ENCODE data around the gene PPDPF. TPM values are rescaled to one million over a fixed set of nuclear protein-coding genes. Genes with fewer than 3 reads are reported as not detected.
"Not testable (repeated sequence)": the region's sequence is repeated elsewhere in the genome, so short reads cannot be mapped to it uniquely, and the experiment has no call there.

Gene PPDPF, protein sequence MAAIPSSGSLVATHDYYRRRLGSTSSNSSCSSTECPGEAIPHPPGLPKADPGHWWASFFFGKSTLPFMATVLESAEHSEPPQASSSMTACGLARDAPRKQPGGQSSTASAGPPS
- total RNA-seq (2014; rRNA removed; shearing (Covaris generic)): 263 and 328 TPM in 2 replicates

DNA sequence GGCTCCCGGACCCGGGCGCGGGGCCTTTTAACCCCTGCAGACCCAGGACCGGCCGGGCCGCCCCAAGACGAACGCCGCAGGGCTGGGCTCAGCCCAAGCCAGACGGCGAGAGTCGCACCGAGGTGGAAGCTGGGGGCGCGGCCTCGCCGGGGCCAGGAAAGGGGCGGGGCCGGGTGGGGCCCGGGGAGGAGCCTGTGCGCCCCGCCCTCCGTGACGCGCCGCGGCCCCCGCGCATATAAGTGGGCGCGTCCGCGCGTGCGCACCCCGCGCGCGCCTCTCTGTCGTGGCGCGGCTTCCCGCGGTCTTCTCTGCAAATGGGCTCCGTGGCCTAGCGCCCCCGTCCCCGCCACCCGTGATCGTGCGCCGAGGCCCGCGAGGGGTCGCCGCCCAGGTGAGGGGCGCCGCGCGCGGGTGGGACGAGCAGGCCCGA, at the start of gene PPDPF:
Gene PPDPF, plus strand, starts transcription at position 262 of the 430 bp plus-strand sequence. CDS start 544 bp downstream, outside the sequence.
- DNase-seq (ENCODE audit: low read depth): peak; percentile 74

DNA sequence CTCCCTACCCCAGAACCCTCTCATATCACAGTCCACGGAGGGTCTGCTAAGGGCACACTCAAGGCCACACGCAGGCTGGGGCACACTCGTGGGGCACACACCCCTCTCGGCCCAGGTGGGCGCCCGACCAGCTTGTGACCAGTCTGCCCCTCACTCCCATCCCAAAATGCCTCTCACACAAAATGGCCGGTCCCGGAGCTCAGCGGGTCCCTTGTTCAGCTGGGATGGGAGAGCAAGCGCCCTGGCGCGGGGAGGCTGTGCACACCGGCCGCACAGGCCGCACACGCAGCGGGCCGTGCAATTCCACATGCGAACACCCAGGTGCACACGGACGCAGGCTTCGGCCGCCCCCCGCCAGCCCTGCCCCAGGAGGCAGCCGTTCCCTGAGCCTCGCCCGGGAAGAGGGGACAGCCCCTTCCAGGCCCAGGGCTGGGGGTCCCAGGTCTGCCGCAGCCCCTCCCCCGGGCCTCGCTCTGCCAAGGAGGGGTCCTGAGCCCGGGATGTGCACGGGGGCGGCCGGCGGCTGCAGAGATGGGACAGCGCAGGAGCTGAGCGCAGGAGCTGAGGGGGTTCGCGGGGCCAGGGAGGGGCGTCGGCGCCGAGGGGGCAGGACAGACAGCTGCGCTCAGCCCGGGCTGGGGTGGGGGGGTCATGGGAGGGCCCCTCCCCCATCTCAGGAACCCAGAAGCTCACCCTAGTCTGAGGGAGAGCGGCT, 49.4 kb upstream of the PPDPF start:
- no peak for DNase-seq (ENCODE audit: low read depth)

DNA sequence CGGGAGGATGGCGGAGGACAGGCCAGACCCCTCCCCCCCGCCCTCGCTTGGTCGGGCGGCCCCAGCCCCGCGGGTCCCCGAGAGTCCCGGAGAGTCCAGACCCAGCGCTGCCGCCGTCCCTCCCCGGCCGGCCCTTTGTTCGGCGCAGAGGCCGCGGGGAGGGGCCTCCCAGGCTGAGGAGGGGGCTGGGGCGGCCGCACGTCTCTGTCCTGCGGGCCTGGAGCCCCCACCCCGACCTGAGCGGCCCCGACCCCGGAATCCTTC, 48.9 kb upstream of the PPDPF start:
- no peak for DNase-seq (ENCODE audit: low read depth)

DNA sequence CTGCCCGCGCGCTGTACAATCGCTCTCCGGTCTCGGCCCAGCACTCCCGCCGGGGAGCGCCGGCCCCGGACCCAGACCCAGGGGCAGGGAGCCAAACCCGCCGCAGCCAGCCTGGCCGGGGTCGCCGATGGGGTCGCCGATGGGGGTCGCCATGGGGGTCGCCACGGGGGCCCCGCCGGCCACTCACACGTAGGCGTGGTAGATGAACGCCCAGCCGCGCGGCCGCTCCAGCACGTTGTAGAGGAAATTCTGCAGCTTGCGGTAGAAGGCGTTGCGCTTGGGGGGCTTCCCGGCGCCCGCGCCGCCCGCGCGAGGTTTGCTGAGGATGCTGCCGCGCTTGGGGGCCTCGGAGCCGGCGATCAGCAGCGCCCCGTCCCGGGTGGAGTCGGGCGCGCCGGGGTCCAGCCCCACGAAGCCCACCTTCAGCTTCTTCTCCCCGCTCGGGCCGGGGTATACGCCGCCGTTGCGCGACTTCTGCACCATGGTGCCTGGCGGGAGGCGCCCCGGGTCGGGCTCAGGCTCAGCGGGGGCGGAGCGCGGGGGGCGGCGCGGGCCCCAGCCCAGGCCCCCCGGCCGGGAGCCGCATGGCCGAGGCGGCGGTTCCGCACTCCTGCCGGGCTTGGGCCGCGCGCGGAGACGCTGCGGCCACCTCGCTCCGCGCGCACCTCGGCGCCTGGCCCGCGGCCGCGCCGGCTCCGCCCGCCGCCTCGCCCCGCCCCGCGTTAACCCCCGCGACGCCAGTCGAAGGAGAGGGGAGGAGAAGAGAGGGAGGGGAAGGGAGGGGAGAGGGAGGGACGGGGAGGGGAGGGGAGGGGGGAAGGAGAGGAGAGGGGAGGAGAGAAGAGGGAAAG, 48.4 kb upstream of the PPDPF start, which contains the start of gene KCNQ2:
Gene KCNQ2, minus strand, starts transcription at position 675 of the 851 bp plus-strand sequence. Its CDS starts 192 bp downstream, at position 483.
- DNase-seq (ENCODE audit: low read depth): no peak

DNA sequence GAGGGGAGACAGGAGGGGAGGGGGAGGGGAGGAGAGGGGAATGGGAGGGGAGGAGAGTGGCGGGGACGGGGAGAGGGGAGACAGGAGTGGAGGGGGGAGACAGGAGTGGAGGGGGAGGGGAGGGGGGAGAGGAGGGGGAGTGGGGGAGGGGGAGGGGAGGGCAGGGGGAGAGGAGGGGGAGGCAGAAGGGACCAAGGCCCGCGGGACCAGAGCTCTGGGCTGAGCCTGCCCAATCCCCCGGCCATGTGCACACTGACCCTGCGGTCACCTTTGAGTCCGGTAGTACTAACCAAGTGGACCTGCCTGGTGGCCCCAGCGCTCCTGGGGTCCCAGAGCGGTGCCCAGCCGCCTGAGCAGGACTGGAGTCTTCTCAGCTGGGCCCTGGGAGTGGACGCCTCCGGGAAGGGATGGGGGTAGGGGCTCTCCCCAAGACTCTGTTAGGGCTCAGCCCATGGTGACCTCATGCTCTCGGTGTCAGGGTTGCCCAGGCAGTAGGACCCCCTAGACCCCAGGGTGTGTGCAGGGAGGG, 47.6 kb upstream of the PPDPF start:
- DNase-seq (ENCODE audit: low read depth): no peak

DNA sequence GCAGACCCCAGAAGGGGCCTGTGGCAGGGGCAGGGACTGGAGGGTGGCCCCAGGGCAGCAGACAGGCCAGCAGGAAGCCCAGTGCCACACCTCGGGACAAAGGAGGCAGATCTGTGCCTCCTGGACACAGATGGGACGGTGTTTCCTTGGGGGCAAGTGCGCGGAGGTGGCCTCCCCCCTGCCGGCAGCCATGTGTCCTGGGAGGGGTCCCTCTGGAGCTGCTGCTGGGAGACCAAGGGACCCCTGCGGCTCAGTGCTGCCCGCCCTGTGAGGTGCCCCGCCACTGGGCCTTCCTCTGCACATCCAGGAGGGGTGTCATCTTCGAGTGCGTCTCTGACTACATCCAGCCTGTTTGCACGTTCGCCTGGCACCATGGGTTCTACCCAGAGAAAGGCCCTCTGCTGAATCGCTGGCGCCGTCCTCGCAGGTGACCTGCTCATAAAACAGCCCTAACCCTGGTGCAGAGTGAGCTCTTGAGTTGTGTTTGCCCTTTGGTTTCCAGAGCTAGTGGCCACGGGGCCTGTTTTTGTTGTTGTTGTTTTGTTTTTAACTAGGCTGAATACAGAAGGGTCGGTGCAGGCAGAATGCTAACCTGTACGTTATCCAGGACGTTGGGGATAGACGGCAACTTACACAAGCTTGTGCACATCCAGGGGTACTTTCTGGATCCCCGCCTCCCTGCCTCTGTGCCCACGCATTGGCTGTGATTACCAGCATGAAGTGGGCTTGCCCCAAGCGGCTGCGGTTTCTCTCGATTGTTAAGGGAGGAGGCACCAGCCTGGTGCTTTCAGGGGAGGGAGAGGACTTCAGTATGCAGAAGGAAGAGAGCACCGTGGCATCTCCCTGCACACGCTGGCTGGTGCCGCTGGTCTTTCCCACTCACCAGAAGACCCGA, 46.8 kb upstream of the PPDPF start:
- no peak for DNase-seq (ENCODE audit: low read depth)

DNA sequence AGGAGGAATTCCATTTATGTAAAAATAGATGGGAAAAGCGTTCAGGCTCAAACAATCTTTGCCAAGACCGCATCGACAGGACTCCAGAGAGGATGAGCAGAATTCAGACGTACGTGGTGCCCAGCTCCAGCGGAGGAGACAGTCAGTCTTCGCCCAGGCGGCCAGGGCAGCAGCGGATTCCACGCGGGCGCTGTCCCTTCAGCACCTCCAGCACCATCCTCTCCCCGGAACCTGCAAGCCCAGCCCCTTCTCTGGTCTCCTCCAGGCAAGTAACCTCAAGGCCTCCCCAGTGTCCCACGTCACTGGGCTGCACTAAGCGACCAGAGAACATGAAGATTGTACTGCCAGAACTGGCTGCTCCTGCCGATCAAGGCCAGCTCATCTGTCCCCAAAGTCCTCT, 45.4 kb upstream of the PPDPF start:
- DNase-seq (ENCODE audit: low read depth): peak; percentile 40

DNA sequence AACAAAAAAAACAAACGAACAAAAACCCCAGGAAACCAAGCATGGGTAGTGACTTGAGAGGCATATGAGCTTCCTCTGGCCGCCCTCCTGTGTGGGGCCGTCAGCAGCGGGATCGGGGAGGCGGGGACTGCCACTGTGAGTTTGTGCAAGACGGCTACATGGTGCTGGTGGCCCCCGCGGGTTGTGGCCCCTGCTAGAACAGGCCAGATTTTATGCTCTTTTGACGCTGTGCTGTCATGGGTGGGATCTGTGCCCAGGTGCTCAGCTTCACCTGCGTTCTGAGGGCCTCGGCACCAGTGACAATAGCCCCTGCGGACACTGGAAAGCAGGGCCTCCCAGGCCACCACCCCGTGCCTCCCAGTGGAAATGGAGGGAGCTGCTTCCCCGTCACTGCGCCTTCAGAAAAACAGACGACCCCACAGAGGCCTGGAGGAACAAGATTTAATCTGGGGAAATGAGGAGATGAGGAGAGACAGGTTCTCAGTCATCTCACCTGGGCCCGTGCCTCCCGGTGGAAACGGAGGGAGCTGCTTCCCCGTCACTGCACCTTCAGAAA, 43.4 kb upstream of the PPDPF start:
- DNase-seq (ENCODE audit: low read depth): no peak

DNA sequence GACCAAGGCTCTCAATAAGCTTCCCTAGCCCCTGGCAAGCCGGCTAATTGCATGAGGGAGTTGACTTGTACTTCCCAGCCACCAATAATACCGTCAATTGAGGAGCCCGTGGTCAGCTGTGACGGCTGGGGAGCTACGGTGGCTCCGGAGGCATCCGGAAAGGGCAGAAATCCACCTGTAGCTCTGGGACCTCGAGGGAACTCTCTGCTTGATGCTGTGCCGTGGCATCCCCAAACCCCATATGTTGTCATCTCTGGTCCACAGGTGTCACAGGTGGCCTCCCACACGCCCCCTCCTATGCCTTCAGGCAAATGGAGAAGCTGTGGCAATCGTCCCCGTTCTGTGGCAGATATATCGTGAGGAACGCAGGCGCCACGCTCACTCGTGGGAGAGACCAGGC, 42.6 kb upstream of the PPDPF start:
- DNase-seq (ENCODE audit: low read depth): no peak

DNA sequence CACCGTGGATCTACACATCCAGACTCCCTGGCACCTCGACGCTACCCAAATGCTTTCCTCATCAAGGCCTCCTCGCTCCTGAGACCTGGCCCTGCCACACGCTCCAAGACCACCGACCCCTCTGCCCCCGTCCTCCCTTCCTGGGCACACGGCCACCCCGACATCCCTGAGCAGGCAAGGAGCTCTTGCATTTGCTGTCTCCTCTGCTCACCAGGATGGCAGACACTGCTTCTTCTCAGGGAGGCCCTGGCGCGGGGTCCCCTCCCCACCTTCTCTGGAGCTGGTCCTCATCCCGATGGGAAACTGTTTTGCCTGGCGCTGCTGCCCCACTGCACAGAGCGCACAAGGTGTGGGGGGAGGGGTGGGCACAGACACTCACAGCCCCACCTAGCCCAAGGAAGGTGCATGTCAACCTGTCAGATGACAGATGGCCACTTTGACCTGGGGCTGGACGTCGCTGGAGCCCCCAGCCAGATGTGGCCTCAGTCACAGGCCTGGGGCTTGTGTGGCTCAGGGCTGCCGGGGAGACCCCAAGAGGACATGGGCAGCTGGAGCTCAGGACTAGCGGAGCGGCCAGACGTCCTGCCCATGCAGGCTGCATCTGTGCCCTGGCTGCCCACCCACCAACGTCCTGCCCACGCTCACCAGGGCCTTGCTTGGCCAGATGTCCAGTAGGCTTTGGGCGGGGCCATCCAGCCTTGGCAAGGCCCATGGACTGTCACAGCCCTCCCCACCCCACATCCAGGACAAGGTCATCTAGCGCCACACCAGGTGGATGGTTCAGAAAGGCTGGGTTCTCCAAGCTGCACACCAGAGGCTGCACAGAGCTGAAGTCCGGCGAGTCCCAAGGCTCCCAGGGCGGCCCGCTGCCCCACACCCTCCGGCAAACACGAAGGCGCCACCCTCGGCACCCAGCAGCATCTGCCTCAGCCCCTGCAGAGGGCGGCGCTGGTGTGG, 41.9 kb upstream of the PPDPF start:
- no peak for DNase-seq (ENCODE audit: low read depth)

DNA sequence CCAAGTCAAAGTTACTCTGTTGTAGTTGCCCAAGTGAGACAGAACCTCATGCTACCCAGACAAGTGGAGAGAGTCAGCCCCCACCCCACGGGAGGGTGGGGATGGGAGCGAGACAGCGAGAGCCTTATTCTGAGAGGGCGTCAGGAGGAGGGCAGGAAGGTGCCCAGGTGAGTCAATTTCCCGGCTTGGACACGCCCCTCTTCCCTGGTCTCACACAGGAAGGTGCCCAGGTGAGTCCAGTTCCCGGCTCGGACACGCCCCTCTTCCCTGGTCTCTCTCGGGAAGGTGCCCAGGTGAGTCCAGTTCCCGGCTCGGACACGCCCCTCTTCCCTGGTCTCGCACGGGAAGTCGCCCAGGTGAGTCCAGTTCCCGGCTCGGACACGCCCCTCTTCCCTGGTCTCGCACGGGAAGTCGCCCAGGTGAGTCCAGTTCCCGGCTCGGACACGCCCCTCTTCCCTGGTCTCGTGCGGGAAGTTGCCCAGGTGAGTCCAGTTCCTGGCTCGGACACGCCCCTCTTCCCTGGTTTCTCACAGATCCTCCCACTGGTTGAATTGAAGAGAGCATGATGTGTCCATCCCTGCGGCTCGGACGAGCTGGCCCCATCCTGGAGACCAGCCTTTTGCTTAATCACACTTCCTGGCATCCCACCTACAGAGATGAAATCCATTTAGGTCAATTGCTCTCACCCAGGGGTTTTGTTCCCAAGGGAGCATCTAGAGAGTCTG, 40.7 kb upstream of the PPDPF start:
- DNase-seq (ENCODE audit: low read depth): not testable (repeated sequence)

DNA sequence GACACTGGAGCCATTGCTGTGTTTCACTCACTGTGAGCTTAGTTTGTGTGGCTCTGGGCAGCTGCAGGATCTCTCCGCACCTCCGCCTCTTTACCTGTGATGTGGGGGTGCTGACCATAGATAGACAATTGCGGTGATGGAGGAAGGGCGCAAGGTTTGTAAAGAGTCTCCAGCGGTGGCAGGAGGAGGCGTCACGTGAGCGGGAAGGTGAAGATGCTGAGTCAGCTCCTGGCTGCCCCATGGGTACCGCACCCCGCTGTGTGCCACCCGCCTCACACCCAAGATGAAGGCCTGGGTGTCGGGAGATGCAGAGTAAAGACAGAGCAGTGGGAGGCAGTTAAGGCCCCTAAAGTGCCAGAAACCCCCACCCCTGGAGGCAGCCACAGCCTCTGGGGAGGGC, 39.1 kb upstream of the PPDPF start:
- no peak for DNase-seq (ENCODE audit: low read depth)

DNA sequence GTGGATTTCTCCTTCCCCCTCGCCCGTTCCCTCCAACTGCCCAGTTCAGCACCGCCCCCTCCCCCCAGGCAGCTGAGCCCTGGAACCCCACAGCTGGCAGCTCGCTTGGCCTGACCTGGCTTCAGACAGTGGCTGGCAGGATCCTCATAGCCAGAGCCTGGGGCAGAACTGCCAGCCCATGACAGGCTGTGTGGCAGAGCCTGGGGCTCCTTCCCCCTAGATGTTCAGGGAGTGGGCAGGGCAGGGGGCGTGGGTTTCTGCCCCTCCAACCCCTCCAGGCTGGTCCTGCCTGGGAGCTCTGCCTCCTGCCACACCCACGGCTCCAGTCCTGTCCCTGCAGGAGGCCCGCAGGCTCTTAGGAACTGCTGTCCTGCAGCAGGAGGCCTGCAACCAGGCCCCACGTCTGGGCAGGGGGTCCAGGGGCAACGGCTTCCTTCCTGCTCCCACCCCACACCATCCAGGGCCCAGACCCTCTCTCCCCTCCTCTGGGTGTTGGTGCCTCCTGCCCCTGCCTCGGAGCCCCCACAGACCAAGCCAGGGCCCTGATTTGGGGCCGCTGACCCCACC, 38.5 kb upstream of the PPDPF start:
- no peak for DNase-seq (ENCODE audit: low read depth)

DNA sequence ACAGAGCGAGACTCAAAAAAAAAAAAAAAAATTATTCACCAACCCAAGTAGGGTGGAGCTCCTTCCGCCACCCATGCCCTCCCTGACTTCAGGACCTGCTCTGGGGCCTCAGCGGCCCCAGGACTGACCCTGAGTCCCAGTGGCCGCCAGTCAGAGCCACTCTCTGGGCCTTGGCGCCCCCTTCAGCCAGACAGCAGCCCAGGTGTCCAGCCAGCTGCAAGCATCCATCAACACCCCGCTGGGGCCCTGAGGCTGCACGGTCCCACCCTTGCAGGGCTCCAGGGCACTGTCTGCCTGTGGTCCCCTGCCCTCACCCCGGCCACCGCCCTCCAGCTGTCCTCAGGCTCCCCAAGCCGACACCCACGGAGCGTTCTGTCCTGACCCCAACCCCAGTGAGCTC, 36.7 kb upstream of the PPDPF start:
- no peak for DNase-seq (ENCODE audit: low read depth)

DNA sequence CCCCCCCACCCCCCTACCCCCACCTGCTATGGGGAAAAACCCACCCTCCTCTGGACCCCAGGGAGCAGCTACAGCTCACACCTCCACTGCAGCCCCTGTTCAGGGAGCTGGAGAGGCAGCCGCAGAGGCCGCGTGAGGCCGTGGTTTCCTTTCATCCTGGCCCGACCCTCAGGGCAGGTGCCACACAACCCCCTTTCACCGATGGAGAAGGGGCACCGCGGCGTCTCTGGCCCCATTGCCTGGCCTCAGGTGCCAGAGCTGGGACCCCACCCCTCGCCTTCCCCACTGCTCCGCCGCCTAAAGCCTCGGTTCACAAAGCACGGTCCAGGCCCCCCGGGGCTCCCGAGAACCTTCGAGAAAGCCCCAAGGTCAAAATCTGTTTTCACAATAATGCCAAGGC, 36.3 kb upstream of the PPDPF start:
- no peak for DNase-seq (ENCODE audit: low read depth)

DNA sequence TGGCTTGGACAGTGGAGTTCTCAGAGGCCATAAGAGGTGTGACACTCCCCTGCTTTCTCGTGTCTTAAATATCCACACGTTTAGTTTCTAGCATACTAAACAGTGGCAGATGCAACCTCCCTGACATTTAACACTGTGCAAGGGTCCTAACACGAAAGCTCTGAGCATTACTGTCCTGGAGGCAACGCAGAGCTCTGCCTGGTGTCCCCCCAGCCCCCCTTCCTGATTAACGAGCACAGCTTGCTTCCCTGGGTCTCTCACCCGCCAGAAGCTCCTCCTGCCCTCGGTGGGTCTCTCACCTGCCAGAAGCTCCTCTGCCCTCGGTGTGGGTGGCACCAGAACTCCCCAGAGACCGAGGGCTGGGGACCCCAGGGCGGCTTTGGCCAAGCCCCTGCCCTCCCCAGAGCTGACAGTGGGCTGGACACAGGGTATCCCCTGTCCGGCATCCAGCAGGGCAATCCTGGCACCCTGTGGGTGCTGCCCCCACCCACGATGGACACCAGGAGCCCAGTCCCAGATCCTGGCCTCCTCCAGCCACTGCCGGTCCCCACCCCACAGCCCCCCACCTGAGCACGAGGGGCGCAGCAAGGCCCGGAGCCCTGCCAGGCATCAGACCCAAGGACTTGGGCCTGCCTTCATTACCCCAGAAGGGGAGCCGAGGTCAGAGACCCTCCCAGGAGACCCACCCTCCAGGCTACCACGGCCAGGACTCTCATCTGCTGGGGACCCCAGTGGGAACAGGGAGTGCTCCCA, 35.7 kb upstream of the PPDPF start:
- no peak for DNase-seq (ENCODE audit: low read depth)

DNA sequence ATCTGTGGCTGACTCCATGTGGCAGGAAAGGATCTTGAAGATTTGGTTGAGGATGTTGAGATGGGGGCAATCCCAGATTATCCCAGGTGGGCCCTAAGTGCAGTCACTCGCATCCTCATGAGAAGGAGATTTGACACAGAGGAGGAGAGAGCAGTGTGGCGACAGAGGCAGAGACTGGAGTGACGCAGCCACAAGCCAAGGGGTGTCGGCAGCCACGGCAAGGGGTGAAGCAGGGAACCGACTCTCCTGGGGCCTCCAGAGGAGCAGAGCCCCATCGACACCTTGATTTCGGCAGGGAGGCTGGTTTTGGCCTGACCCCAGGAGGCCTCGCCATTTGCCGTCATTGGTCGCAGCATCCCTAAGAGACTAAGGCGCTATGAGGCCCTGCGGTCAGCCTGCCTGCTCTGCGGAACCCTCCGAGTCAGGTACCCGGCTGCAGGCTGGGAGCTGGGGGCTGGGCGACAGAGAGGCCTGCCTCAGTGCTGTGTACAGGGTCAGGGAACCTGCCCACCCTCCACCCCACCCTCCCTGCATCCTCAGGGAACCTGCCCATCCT, 34.2 kb upstream of the PPDPF start:
- no peak for DNase-seq (ENCODE audit: low read depth)
